T-helper 9 cell (primary cell): ENCODE measurements around the gene FRRS1.

Experiments
- DNase-seq: peaks from one replicate; pipeline ENCODE4 v3.0.0-alpha.2; 2020

FRRS1 gene

DNA sequence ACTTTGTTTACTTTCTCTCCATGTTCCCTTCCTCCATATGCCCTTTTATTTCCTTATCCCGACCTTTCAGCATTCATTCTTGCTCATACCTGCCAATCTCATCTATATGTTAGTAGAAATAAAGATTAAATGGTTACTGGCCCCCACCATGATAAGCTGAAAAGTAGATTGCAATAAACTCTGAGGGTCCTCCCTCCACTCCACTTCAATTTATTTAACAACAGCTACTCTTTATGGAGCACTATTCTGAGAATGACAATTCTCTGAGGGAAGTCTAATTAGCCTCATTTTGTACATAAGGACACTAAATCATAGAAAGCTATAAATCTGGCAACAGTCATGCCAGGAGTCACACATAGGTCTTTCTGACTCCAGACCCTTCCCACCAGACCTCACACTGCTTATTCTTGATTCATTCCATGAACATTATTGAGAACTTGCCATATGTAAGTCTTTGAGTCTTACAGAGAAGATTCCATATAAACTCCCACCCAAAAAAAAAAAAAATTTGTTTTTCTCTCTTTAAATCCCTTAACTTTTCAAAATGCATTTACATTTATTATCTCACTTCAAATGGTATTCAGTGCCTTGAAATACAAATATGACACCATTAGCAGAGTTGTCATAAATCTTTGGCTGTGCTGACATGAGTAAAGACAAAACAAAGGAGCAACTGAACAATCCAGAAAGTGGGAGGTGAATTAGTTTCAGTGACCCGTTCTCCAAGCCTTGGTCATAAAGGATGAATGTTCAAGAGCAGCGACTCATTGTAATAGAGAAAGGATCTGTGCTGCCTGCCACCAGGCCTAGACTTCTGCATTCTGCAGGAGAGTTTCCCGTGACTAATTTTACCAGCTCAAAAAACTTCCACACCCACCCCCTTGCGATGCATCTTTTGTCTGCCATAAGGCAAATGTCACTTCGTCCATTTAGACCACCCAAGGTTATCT is 92.0 kb downstream of the FRRS1 start:
- no peak for DNase-seq

DNA sequence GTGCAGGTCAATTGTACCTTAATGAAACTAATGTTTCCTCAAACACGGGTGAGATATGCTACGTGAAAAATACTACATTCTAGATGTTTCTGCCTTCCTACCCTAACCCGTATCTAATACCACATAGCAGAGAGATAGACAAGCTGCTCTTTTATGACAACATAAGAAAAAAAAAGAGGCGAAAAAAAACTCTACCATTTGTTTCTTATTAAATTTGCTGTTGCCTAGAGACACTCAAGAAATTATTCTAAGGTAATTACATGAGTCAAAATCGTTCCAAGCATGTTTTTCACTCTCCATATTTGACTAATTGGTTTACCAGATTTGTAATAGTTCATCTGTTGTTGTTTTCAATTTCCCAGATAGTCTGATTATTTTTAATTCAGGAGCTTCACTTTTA is 93.1 kb downstream of the FRRS1 start:
- no peak for DNase-seq

DNA sequence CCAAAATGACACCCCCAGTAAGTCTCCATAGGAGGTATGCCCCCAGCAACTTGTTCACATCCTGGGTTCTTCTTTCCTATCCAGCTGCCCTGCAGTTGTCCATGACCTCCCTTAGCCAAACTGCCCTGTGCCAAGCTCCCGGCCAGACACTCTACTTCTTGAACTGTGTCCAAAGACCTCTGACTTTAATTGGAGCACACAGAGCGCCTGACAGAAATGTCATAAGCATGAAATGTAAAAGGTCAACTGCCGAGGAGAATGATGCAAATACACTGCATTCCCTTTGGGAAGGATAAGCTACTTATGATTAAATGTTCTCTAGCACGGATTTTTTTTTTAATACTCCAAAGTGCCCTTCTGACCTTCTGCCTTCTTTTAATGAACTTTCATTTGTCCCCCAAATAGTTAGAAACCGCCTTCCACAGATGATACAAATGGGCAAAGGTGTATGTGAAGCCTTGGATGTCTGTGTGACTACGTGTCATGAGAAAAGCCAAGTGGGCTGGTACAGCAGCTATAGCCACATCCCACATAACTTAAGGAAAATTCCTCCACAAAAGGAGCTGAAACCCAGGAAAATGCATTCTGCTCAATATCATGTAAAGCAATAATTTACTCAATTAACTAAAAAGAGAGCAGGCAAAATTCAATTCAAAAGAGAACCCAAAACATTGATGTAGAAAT is 93.8 kb downstream of the FRRS1 start:
- no peak for DNase-seq

DNA sequence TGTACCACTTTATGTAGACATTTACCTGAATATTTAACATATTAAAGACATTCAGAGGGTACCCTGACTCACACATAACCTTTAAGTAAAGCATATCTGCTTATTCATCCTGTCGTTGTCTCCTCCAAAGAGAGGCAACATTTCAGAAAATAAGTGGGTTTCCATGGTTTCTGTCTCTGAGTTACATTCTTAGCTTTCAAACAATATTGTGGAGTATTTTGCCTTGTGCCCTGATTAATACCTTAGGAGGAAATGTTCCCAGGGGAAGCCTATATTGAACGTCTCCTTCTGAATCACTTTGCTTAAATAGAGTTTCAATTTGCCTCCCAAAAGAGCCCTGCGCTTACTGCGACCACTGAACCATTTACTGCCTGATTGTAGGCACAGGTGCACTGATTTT is 94.4 kb downstream of the FRRS1 start:
- no peak for DNase-seq

DNA sequence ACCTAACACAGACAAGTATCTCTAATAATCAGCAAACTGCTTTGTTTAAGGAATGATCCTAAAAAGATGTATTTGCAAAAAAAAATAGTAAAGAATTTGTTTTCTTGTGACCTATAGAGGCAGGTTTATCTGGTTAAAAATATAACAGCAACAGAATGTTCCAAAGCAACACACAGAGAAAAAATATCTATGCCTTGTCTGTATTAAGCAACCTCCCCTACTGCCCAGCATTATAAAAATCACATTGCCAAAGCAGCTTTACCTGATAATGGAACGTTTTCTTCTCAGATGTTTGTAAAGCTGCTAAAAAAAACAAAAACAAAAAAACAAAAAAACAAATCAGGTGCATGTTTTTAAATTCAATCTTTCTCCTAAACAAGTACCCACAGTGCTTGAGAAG is 95.9 kb downstream of the FRRS1 start:
- DNase-seq, result no peak

DNA sequence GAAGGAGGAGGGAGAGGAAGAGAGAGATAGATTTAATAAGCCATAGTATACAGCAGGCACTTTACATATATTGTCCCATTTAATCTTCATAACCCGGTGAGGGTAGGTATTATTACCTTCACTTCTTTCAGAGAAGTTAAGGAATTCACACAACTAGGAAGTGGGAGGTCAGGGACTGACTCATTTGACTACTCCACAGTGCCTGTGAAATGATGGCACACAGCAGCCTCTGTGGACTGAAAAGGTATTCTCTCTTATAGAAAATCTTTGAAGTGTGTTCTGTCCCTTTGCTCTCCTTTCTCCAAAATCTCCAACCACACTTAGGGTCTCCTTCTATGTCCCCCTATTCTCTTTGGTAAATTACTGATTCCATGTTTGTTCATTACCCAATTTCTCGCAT is 96.6 kb downstream of the FRRS1 start:
- no peak for DNase-seq

DNA sequence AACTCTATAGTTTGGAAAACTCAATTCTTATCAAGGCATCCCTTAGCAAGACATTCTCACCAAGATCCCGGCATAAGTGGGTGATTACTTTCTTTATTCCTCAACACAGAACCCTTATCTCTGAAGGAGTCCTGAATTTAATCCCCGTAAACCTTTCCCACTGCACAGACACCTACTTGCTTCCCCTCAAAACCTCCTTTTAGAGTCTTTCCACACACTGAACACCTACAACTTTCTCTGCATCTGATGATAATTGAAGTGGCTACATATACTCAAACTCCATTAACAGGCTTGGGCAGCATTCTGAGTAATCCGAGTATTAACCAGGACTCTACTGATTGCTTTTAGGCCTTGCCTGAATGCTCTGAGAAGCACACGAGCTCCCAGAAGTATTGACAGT is 97.1 kb downstream of the FRRS1 start:
- DNase-seq, result no peak

DNA sequence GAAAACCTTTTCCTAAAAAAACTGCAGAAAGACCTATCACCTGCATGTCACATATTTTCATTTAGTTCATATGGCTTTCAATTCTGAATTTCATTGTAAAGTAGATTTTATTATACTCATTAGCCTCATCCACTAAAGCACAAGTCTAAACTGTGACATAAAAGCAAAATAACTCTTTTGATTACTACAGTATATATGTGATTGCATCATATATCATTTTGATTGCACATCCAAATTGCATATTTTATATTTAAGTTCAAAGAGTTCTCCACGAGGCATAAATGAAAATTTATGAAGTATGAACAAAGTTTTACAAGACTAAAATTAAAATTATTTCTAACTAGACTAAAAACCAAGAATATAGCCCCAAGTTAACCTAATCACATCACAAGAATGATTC is 101.2 kb downstream of the FRRS1 start:
- DNase-seq, result no peak

DNA sequence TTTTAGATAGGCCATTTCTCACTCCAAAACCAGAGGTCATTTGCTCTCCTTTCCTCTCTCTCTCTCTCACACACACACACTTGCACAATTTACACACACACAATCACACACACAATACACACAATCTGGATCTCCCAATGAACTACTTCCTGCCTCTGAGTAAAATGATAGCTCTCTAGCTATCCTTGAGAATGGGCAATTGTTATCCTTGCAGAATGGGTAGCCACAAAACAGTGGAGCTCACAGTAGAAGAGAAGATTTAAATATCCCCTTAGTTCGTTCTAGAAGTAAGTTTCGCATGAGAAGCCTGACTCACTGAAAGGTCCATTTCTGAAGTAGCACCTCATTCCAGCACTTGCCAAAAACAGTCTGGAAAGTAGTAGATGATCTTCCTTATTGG is 102.9 kb downstream of the FRRS1 start:
- no peak for DNase-seq

DNA sequence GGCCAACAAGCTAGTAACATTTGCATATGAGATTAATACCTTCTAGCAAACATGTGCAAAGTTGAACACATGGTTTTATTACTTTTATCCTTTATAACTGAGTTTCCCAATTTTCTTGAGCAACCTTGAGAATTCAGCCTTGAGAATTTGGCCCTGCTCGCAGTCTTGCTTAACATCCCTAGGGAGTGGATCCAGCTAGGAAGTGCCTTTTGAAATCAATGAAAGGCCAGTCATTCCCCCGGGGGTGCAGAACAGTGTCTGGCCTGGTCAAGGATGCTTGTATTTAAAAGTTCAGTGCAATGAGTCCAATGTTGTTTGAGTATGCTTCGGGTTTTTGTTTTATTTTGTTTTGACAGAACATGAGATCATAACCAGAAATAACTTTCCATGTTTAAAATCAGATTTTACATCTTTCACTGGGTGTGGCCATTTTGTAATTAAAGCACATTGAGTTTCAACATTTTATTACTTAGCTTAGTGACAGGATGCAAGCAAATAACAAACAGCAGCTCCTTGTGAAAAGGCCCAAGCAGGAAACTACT is 103.8 kb downstream of the FRRS1 start:
- no peak for DNase-seq

DNA sequence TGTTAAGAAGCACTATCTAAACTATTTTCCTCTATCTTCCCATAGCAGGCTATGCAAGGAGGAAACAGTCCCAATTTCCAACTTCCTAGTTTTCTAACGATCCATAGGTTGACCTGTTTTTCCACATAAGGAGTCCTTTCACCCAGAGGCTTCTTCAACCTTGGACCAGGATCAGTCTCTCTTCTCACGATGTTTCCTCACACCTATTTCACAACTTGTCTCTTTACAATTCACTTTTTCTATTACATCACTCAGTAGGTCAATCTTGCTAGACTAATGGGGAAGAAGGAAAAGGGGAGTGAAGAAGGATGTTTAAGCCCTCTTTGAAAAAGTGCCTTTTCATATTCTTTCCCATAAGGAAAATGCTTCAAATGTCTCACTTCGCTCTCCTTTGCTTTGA is 104.7 kb downstream of the FRRS1 start:
- DNase-seq, result no peak

DNA sequence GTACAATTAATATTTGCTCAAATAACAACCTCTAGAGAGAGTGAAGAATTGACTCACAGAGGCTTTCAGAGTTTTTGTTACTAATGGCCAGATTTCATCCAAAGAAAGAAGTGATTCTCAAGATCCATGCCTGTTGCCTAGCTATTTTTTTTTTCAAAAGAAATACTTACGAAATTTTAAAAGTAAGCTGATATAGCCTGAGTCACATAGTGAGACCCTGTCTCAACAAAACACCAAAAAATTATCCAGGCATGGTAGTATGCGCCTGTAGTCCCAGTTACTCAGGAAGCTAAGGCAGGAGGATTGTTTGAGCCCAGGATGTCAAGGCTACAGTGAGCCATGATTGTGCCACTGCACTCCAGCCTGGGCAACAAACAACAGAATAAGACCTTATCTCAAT is 105.9 kb downstream of the FRRS1 start:
- no peak for DNase-seq

DNA sequence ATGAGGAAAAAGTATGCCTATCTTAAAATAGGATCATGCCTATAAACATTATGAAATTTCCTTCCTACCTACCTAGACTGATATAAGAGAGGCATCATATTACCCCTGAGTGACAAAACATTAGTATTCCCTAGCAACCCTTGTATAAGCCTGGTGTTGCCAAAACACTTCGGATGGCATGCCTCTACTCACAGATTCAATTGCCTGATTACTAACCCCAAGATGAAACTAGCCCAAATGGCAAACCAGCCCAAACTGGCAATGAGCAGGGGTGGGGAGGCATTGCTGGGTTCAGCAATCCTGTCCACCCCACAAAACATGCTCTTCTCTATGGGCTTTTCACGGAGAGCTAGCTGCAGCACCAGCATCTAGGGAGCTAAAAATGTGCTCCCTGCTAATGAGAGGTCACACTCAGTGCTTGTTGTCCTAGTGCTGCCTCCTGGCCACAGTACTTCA is 106.7 kb downstream of the FRRS1 start:
- DNase-seq, result no peak
